ENCODE measurements around the gene EBF3. TPM values are rescaled to one million over a fixed set of nuclear protein-coding genes. Genes with fewer than 3 reads are reported as not detected.

EBF3 gene
- total RNA-seq, 2 experiments from 2014 or later: not detected

GRCh38 chr10:129888784-129889616 is 75.1 kb downstream of the EBF3 start:
- Histone ChIP-seq H3K9me3 (ENCODE audit: control insufficient read depth in 1 of 2, insufficient read depth in 1 of 2, low read length in 2 of 2) (peaks cover 0 to 4% of the 10 kb centered on the region in 2 experiments), H3K4me3 (ENCODE audit: low read length) (no peak overlapping the region), H3K27me3 (ENCODE audit: control insufficient read depth in 1 of 2, insufficient read depth in 2 of 2, low read length in 2 of 2) (no peaks in the 10 kb centered on the region), H3K36me3 (ENCODE audit: insufficient read depth, low read length) (no peaks in the 10 kb centered on the region), H3K4me1 (ENCODE audit: insufficient read depth, low read length) (no peaks in the 10 kb centered on the region), H3K27ac (ENCODE audit: low read depth in 1 of 2, low read length in 2 of 2) (no peak overlapping the region)
- H3K4me3 Mint-ChIP-seq: no peak overlapping the region
- peaks cover 9% of the 10 kb centered on the region for H3K27me3 Mint-ChIP-seq
- no peak overlapping the region for H3K27ac Mint-ChIP-seq
- ATAC-seq (ENCODE audit: poor library complexity): peak; percentile 34
- CTCF ChIA-PET: interaction anchor here (1.1 to 1.4 kb wide), 2 partner anchors 11 to 221 kb away, joined by 3 to 4 read pairs; no protein-coding TSS in a partner anchor
- no peaks in the 10 kb centered on the region for H3K4me1 Mint-ChIP-seq (ENCODE audit: low read depth)
- DNase-seq: peak in 13 of 14 experiments; percentile 9 to 49 (median 19)
- POLR2A ChIA-PET: no interaction called here
- TF ChIP-seq, protein P1, sequence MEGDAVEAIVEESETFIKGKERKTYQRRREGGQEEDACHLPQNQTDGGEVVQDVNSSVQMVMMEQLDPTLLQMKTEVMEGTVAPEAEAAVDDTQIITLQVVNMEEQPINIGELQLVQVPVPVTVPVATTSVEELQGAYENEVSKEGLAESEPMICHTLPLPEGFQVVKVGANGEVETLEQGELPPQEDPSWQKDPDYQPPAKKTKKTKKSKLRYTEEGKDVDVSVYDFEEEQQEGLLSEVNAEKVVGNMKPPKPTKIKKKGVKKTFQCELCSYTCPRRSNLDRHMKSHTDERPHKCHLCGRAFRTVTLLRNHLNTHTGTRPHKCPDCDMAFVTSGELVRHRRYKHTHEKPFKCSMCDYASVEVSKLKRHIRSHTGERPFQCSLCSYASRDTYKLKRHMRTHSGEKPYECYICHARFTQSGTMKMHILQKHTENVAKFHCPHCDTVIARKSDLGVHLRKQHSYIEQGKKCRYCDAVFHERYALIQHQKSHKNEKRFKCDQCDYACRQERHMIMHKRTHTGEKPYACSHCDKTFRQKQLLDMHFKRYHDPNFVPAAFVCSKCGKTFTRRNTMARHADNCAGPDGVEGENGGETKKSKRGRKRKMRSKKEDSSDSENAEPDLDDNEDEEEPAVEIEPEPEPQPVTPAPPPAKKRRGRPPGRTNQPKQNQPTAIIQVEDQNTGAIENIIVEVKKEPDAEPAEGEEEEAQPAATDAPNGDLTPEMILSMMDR (IDR thresholded peaks at IDR 0.05): peak; percentile 55
- H3K36me3 Mint-ChIP-seq (ENCODE audit: low read depth): no peaks in the 10 kb centered on the region
- intact Hi-C loops (cut with DNase I, micrococcal nuclease): loop anchor here in 1 of 2 experiments (5.0 kb wide), 1 partner anchor 288 kb away; no protein-coding TSS in a partner anchor
- no peaks in the 10 kb centered on the region for H3K9me3 Mint-ChIP-seq

GRCh38 chr10:129887986-129888783 is 75.9 kb downstream of the EBF3 start:
- no peak overlapping the region for H3K27ac Mint-ChIP-seq
- TF ChIP-seq, protein P1 (IDR thresholded peaks at IDR 0.05): no peak
- H3K4me3 Mint-ChIP-seq: no peak overlapping the region
- H3K9me3 Mint-ChIP-seq: no peaks in the 10 kb centered on the region
- Histone ChIP-seq H3K27me3 (ENCODE audit: control insufficient read depth in 1 of 2, insufficient read depth in 2 of 2, low read length in 2 of 2) (no peaks in the 10 kb centered on the region), H3K4me1 (ENCODE audit: insufficient read depth, low read length) (no peaks in the 10 kb centered on the region), H3K4me3 (ENCODE audit: low read length) (no peak overlapping the region), H3K9me3 (ENCODE audit: control insufficient read depth in 1 of 2, insufficient read depth in 1 of 2, low read length in 2 of 2) (peaks cover 0 to 4% of the 10 kb centered on the region in 2 experiments), H3K36me3 (ENCODE audit: insufficient read depth, low read length) (no peaks in the 10 kb centered on the region), H3K27ac (ENCODE audit: low read depth in 1 of 2, low read length in 2 of 2) (no peak overlapping the region)
- intact Hi-C loops (cut with DNase I, micrococcal nuclease): loop anchor here in 1 of 2 experiments (5.0 kb wide), 1 partner anchor 289 kb away; no protein-coding TSS in a partner anchor
- ChIA-PET POLR2A (no interaction called here), CTCF (interaction anchor here (1.1 to 1.4 kb wide), 2 partner anchors 10 to 221 kb away, joined by 3 to 4 read pairs; no protein-coding TSS in a partner anchor)
- ATAC-seq (ENCODE audit: poor library complexity): no peak
- H3K36me3 Mint-ChIP-seq (ENCODE audit: low read depth): no peaks in the 10 kb centered on the region
- no peak for DNase-seq
- H3K4me1 Mint-ChIP-seq (ENCODE audit: low read depth): no peaks in the 10 kb centered on the region
- H3K27me3 Mint-ChIP-seq: peaks cover 9% of the 10 kb centered on the region

DNA sequence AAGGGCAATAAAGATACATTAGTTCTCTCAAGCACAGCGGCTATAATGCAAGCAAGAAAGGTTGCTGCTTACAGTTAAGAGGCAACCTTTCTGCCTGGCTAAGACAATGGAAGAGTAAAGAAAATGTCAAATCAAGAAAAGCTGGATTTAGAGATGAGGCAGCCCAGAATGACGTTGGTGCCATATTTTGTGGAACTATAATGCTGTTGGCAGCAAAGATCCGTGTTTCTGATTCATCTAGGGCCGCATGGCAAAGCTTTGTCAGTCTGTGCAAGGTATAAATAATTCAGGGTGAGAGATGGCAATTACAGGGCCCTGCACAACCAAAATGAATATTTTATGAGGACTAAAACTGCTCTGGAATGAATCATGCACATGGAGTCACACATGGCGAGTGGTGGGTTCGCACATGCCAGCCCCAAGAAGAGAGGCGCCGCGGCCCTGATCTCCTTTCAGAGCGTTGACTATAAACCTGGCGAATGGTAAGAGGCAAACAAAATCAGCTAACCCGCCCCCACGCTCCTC is 76.6 kb downstream of the EBF3 start:
- H3K27ac Mint-ChIP-seq: no peak overlapping the region
- Histone ChIP-seq H3K27ac (ENCODE audit: low read depth in 1 of 2, low read length in 2 of 2) (no peak overlapping the region), H3K4me3 (ENCODE audit: low read length) (no peak overlapping the region), H3K4me1 (ENCODE audit: insufficient read depth, low read length) (no peaks in the 10 kb centered on the region), H3K9me3 (ENCODE audit: control insufficient read depth in 1 of 2, insufficient read depth in 1 of 2, low read length in 2 of 2) (peaks cover 0 to 4% of the 10 kb centered on the region in 2 experiments), H3K27me3 (ENCODE audit: control insufficient read depth in 1 of 2, insufficient read depth in 2 of 2, low read length in 2 of 2) (no peaks in the 10 kb centered on the region), H3K36me3 (ENCODE audit: insufficient read depth, low read length) (no peaks in the 10 kb centered on the region)
- no peak for DNase-seq
- ChIA-PET POLR2A (no interaction called here), CTCF (no interaction called here)
- TF ChIP-seq, protein P1 (IDR thresholded peaks at IDR 0.05): no peak
- intact Hi-C loops (cut with DNase I, micrococcal nuclease): loop anchor here in 1 of 2 experiments (5.0 kb wide), 1 partner anchor 290 kb away; no protein-coding TSS in a partner anchor
- no peaks in the 10 kb centered on the region for H3K36me3 Mint-ChIP-seq (ENCODE audit: low read depth)
- H3K27me3 Mint-ChIP-seq: peaks cover 9% of the 10 kb centered on the region
- H3K9me3 Mint-ChIP-seq: no peaks in the 10 kb centered on the region
- no peak for ATAC-seq (ENCODE audit: poor library complexity)
- H3K4me1 Mint-ChIP-seq (ENCODE audit: low read depth): no peaks in the 10 kb centered on the region
- no peak overlapping the region for H3K4me3 Mint-ChIP-seq
